Suppressor macrophage (primary cell): ENCODE data around the gene TBX21.
A peak's percentile ranks its signal among the peaks of the same experiment; 100 is the strongest.

Experiments used
- DNase-seq, 4 experiments: peaks; one replicate each; pipeline ENCODE4 v3.0.0-alpha.2; 2020 to 2022

Gene TBX21

GRCh38 chr17:47774331-47774730, 41.3 kb downstream of the TBX21 start:
- peak; percentile 31 to 68 (median 63) for DNase-seq

GRCh38 chr17:47774987-47775580, 42.0 kb downstream of the TBX21 start:
- peak; percentile 6 to 43 (median 29) for DNase-seq

- DNase-seq, result peak; percentile 57 to 64 (median 58)
Measured at GRCh38 chr17:47776330-47777197, 43.5 kb downstream of the TBX21 start.

GRCh38 chr17:47778184-47778635, 45.2 kb downstream of the TBX21 start:
- no peak for DNase-seq

- no peak for DNase-seq
Measured at GRCh38 chr17:47781397-47781796, 48.4 kb downstream of the TBX21 start.

- peak in 3 of 4 experiments; percentile 22 to 38 (median 24) for DNase-seq
Measured at GRCh38 chr17:47785538-47786123, 52.6 kb downstream of the TBX21 start.

- DNase-seq, result peak; percentile 57 to 85 (median 68)
Measured at GRCh38 chr17:47789611-47790561, 56.9 kb downstream of the TBX21 start.

GRCh38 chr17:47791025-47791424, 58.0 kb downstream of the TBX21 start:
- no peak for DNase-seq

GRCh38 chr17:47792457-47792856, 59.4 kb downstream of the TBX21 start:
- DNase-seq, result no peak

- no peak for DNase-seq
Measured at GRCh38 chr17:47792979-47793378, 59.9 kb downstream of the TBX21 start.
